H9 (cell line): ENCODE measurements around the gene MORC2. TPM values are rescaled to one million over a fixed set of nuclear protein-coding genes. Genes with fewer than 3 reads are reported as not detected.

ENCODE experiments used
- DNase-seq: peaks from one replicate; pipeline ENCODE4 v3.0.0-alpha.2; 2017
- H2AFZ ChIP-seq: one replicate; pipeline ENCODE4 v1.6.1; 2013; ENCODE audit warnings: mild to moderate bottlenecking, low read length, control low read depth, moderate library complexity
- H2AK5ac ChIP-seq: 2 replicates; pipeline ENCODE4 v1.6.1; 2013; ENCODE audit warnings: low read length, control low read depth, mixed read lengths; ENCODE audit not compliant: insufficient read length
- H2BK120ac ChIP-seq: one replicate; pipeline ENCODE4 v1.6.1; 2013; ENCODE audit warnings: low read depth, mild to moderate bottlenecking, low read length, control low read depth, inconsistent platforms; ENCODE audit not compliant: poor library complexity, severe bottlenecking
- H2BK12ac ChIP-seq: 2 replicates; pipeline ENCODE4 v1.6.1; 2013; ENCODE audit warnings: low read length, control low read depth, mixed read lengths, low read depth; ENCODE audit not compliant: insufficient read length
- H2BK15ac ChIP-seq: 2 replicates; pipeline ENCODE4 v1.6.1; 2013; ENCODE audit warnings: low read depth, low read length, control low read depth
- H2BK20ac ChIP-seq: one replicate; pipeline ENCODE4 v1.6.1; 2013; ENCODE audit warnings: low read depth, mild to moderate bottlenecking, low read length, control low read depth, inconsistent platforms; ENCODE audit not compliant: poor library complexity, severe bottlenecking
- H2BK5ac ChIP-seq: 2 replicates; pipeline ENCODE4 v1.6.1; 2013; ENCODE audit warnings: low read length, control low read depth, mixed read lengths; ENCODE audit not compliant: insufficient read length
- H3K14ac ChIP-seq: 2 replicates; pipeline ENCODE4 v1.6.1; 2013; ENCODE audit warnings: low read length, control low read depth; ENCODE audit not compliant: insufficient read depth
- H3K18ac ChIP-seq: 2 replicates; pipeline ENCODE4 v1.6.1; 2013; ENCODE audit warnings: low read depth, mild to moderate bottlenecking, mixed read lengths, low read length, control low read depth; ENCODE audit not compliant: insufficient read length
- H3K23ac ChIP-seq: 2 replicates; pipeline ENCODE4 v1.6.1; 2013; ENCODE audit warnings: low read length, control low read depth, mixed read lengths, low read depth; ENCODE audit not compliant: insufficient read length
- H3K23me2 ChIP-seq: 2 replicates; pipeline ENCODE4 v1.6.1; 2013; ENCODE audit warnings: low read depth, mild to moderate bottlenecking, mixed read lengths, low read length, control low read depth; ENCODE audit not compliant: insufficient read length, poor library complexity, severe bottlenecking
- H3K27ac ChIP-seq: 2 replicates; pipeline ENCODE4 v1.5.1; 2013; ENCODE audit warnings: low read length, control low read depth, mixed read lengths, low read depth; ENCODE audit not compliant: insufficient read length
- H3K27me3 ChIP-seq: 2 replicates; pipeline ENCODE4 v1.6.1; 2013; ENCODE audit warnings: low read length, control low read depth, inconsistent platforms; ENCODE audit not compliant: insufficient read depth
- H3K4ac ChIP-seq: 2 replicates; pipeline ENCODE4 v1.6.1; 2013; ENCODE audit warnings: low read depth, mild to moderate bottlenecking, control low read depth, inconsistent platforms, low read length, moderate library complexity
- H3K4me1 ChIP-seq: 2 replicates; pipeline ENCODE4 v1.6.1; 2013; ENCODE audit warnings: low read length, control low read depth, inconsistent platforms; ENCODE audit not compliant: insufficient read depth
- H3K4me2 ChIP-seq: 2 replicates; pipeline ENCODE4 v1.6.1; 2013; ENCODE audit warnings: low read length, control low read depth, mixed read lengths; ENCODE audit not compliant: insufficient read length, insufficient read depth
- H3K56ac ChIP-seq: 2 replicates; pipeline ENCODE4 v1.6.1; 2013; ENCODE audit warnings: low read depth, mild to moderate bottlenecking, mixed read lengths, low read length, control low read depth; ENCODE audit not compliant: insufficient read length
- H3K79me1 ChIP-seq: 2 replicates; pipeline ENCODE4 v1.6.1; 2013; ENCODE audit warnings: low read depth, mild to moderate bottlenecking, moderate library complexity, low read length, control low read depth, inconsistent platforms; ENCODE audit not compliant: insufficient read depth, poor library complexity, severe bottlenecking
- H3K79me2 ChIP-seq: 2 replicates; pipeline ENCODE4 v1.6.1; 2013; ENCODE audit warnings: low read length, control low read depth, inconsistent platforms; ENCODE audit not compliant: insufficient read depth
- H3K9ac ChIP-seq: 2 replicates; pipeline ENCODE4 v1.6.1; 2013; ENCODE audit warnings: low read length, control low read depth, mixed read lengths; ENCODE audit not compliant: insufficient read length; ENCODE audit errors: extremely low read depth
- H3K9me3 ChIP-seq: one replicate; pipeline ENCODE4 v1.6.1; 2013; ENCODE audit warnings: low read depth, low read length, inconsistent platforms; ENCODE audit not compliant: control insufficient read depth
- H3T11ph ChIP-seq: one replicate; pipeline ENCODE4 v1.6.1; 2013; ENCODE audit warnings: mild to moderate bottlenecking, low read length, control low read depth, inconsistent platforms
- H4K20me1 ChIP-seq: one replicate; pipeline ENCODE4 v1.6.1; 2013; ENCODE audit not compliant: control insufficient read depth, insufficient read length, insufficient read depth
- H4K5ac ChIP-seq: 2 replicates; pipeline ENCODE4 v1.6.1; 2013; ENCODE audit warnings: low read depth, mild to moderate bottlenecking, mixed read lengths, low read length, control low read depth; ENCODE audit not compliant: insufficient read length
- H4K8ac ChIP-seq: replicated peaks from 2 replicates; pipeline ENCODE4 v1.6.1; 2013; ENCODE audit warnings: low read length, control low read depth, mixed read lengths, low read depth; ENCODE audit not compliant: insufficient read length
- H4K91ac ChIP-seq: 2 replicates; pipeline ENCODE4 v1.6.1; 2013; ENCODE audit warnings: low read depth, mild to moderate bottlenecking, moderate library complexity, mixed read lengths, low read length, control low read depth; ENCODE audit not compliant: insufficient read length
- H3K27ac Mint-ChIP-seq, 3 experiments: 2 replicates in 2 of 3; 3 replicates in 1 of 3; pipeline ENCODE4 v1.8.0; 2020 to 2021; ENCODE audit warnings: mixed read lengths in 3 of 3, mild to moderate bottlenecking in 1 of 3, moderate library complexity in 1 of 3
- H3K27me3 Mint-ChIP-seq: 2 replicates; pipeline ENCODE4 v1.8.0; 2021; ENCODE audit warnings: low read depth, mild to moderate bottlenecking, moderate library complexity, mixed read lengths
- H3K36me3 Mint-ChIP-seq, 3 experiments: 2 replicates in 2 of 3; 3 replicates in 1 of 3; pipeline ENCODE4 v1.8.0; 2020 to 2021; ENCODE audit warnings: low read depth in 3 of 3, mixed read lengths in 3 of 3; ENCODE audit not compliant: insufficient read depth in 1 of 3
- H3K4me1 Mint-ChIP-seq, 2 experiments: 2 replicates each; pipeline ENCODE4 v1.8.0; 2020; ENCODE audit warnings: mixed read lengths in 2 of 2
- H3K4me3 Mint-ChIP-seq, 2 experiments: 2 replicates in 1 of 2; 3 replicates in 1 of 2; pipeline ENCODE4 v1.8.0; 2020 to 2021; ENCODE audit warnings: mild to moderate bottlenecking in 2 of 2, mixed read lengths in 2 of 2, moderate library complexity in 1 of 2
- H3K9me3 Mint-ChIP-seq, 2 experiments: 2 replicates in 1 of 2; 3 replicates in 1 of 2; pipeline ENCODE4 v1.8.0; 2020; ENCODE audit warnings: mild to moderate bottlenecking in 2 of 2, mixed read lengths in 2 of 2, moderate library complexity in 1 of 2
- WGBS: extraction: QIAGEN DNeasy Blood & Tissue Kit; methylation state at CpG from one replicate; pipeline ENCODE4 v1.1.7; 2013; ENCODE audit warnings: missing lambda C conversion rate, low lambda C conversion rate, mixed read lengths; ENCODE audit not compliant: insufficient read length; ENCODE audit errors: extremely low coverage; 5-methylcytosine and 5-hydroxymethylcytosine counted together
- total RNA-seq: library from RNA; stranded (reverse); gene quantifications from 2 replicates; pipeline ENCODE4 v1.2.1, GENCODE V29; 2021
- TF ChIP-seq, protein P1 (sequence below): fragments of 200-600 bp; sonication (generic); conservative IDR thresholded peaks from 3 replicates; pipeline ENCODE4 v1.8.0; 2021; ENCODE audit warnings: antibody characterized with exemption, mild to moderate bottlenecking

MORC2 gene
- total RNA-seq, 1 experiment from 2014 or later: 37.4 TPM

DNA sequence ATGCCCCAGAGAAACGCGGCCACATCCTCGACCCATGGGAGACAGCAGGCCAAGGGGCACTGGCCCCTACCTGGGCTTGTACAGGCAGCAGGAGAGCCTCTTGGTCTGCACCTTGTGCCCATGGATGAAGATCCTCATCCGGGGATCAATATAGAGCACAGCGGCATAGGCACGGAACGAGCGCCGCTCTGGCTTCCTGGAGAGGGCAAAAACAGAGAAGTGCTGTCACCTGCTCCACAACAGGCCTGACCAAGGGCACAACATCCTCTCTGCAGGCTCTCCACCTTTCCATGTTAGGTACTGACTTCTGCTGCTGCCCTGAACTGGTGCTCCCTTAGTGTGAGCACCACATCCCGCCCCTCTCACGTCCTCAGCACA, 27.2 kb downstream of the MORC2 start:
- no peak overlapping the region for H2BK120ac ChIP-seq
- no peaks in the 10 kb centered on the region for H3K23me2 ChIP-seq
- DNase-seq: no peak
- Mint-ChIP-seq H3K4me3 (no peak overlapping the region), H3K36me3 (peaks cover 69 to 94% (median 86%) of the 10 kb centered on the region in 3 experiments), H3K9me3 (no peaks in the 10 kb centered on the region), H3K27me3 (no peaks in the 10 kb centered on the region), H3K27ac (no peak overlapping the region), H3K4me1 (no peaks in the 10 kb centered on the region)
- H3K27ac ChIP-seq: no peak overlapping the region
- H3K18ac ChIP-seq: no peak overlapping the region
- H3K9me3 ChIP-seq: no peaks in the 10 kb centered on the region
- H3K4me2 ChIP-seq: no peak overlapping the region
- no peak overlapping the region for H4K8ac ChIP-seq
- H2AK5ac ChIP-seq: no peak overlapping the region
- no peak overlapping the region for H2AFZ ChIP-seq
- H3K79me2 ChIP-seq: no peaks in the 10 kb centered on the region
- H3K23ac ChIP-seq: no peak overlapping the region
- H2BK15ac ChIP-seq: no peak overlapping the region
- no peaks in the 10 kb centered on the region for H3K79me1 ChIP-seq
- H3K27me3 ChIP-seq: no peaks in the 10 kb centered on the region
- no peak overlapping the region for H3K4ac ChIP-seq
- no peak overlapping the region for H4K91ac ChIP-seq
- H3T11ph ChIP-seq: no peak overlapping the region
- H4K20me1 ChIP-seq: no peaks in the 10 kb centered on the region
- no CpG with 5 or more reads among the region's 11 CpGs for WGBS
- no peak overlapping the region for H2BK12ac ChIP-seq
- TF ChIP-seq, protein P1, sequence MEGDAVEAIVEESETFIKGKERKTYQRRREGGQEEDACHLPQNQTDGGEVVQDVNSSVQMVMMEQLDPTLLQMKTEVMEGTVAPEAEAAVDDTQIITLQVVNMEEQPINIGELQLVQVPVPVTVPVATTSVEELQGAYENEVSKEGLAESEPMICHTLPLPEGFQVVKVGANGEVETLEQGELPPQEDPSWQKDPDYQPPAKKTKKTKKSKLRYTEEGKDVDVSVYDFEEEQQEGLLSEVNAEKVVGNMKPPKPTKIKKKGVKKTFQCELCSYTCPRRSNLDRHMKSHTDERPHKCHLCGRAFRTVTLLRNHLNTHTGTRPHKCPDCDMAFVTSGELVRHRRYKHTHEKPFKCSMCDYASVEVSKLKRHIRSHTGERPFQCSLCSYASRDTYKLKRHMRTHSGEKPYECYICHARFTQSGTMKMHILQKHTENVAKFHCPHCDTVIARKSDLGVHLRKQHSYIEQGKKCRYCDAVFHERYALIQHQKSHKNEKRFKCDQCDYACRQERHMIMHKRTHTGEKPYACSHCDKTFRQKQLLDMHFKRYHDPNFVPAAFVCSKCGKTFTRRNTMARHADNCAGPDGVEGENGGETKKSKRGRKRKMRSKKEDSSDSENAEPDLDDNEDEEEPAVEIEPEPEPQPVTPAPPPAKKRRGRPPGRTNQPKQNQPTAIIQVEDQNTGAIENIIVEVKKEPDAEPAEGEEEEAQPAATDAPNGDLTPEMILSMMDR: no peak
- no peak overlapping the region for H2BK5ac ChIP-seq
- H3K9ac ChIP-seq: no peak overlapping the region
- H3K14ac ChIP-seq: no peak overlapping the region
- H4K5ac ChIP-seq: no peak overlapping the region
- H3K56ac ChIP-seq: no peak overlapping the region
- no peak overlapping the region for H2BK20ac ChIP-seq
- H3K4me1 ChIP-seq: no peaks in the 10 kb centered on the region
